Stimulated activated CD4-positive, alpha-beta T cell treated with anti-CD3 and anti-CD28 coated beads, Interleukin-2, amount 100 ng/mL, for 48 hours (primary cell): ENCODE data around the gene MYO3A.
"Not testable (repeated sequence)": the region's sequence is repeated elsewhere in the genome, so short reads cannot be mapped to it uniquely, and the experiment has no call there.

ENCODE experiments used
- DNase-seq, 2 donors: peaks; one replicate each; pipeline ENCODE4 v3.0.0-alpha.2; 2020

Gene MYO3A

DNA sequence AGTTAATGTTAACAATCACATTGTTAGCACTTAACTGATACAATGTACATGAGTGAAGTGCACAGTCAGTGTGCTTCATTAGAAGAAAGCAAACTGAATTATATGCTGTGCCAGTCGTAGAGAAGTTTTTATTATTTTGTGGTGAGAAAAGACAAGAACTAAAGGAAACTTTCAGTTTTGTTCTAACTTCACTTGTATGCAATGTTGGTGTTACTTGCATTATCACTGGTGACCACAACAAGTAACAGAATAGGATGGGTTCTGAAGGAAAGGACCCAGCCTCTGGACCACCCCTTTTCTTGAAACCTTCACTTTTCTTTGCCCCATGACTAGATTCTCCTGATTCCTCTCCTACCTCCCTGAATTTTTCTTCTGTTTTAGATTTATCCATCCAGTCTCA is 159.2 kb downstream of the MYO3A start:
- DNase-seq = no peak

DNA sequence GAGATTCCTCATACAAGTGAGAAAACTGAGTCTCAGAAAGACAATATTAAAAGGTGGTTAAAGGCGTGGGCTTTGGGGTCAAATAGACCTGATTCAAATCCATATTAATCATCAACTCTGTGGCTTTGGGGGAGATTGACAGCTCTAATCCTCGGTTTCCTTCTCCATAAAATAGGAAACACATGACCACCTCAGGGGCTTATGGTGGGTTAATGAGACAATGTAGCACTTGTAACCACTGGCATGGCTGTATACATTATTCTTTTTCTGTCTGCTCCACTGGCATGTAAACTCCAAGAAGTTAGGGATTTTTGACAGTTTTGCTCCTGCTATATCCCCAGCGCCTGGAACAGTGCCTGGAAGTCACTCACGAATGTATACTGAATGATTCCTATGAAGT is 161.8 kb downstream of the MYO3A start:
- DNase-seq = no peak

DNA sequence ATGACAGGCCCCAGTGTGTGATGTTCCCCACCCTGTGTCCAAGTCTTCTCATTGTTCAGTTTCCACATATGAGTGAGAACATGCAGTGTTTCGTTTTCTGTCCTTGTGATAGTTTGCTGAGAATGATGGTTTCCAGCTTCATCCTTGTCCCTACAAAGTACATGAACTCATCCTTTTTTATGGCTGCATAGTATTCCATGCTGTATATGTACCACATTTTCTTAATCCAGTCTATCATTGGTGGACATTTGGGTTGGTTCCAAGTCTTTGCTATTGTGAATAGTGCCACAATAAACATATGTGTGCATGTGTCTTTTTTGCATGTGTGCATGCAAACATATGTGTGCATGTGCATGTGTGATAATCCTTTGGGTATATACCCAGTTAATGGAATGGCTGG is 163.5 kb downstream of the MYO3A start:
- DNase-seq = not testable (repeated sequence)

DNA sequence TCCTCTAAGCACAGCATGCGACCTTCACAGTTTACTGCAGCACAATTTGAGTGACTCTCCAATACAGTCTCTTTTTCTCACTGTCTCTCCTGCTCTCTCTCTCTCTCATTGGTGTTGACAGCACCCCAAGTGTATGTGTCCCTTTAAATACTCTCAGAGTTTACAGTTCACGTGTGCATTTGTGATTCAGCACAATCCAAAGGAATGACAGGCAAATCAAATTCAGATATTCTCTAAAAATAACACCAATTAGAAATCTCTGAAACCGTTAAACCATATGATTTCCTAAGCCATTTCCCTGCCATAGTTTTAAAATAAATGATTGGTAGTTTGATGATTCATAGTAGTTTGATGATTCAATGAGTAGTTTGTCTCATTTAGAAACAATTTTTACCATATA is 178.5 kb downstream of the MYO3A start:
- no peak for DNase-seq

DNA sequence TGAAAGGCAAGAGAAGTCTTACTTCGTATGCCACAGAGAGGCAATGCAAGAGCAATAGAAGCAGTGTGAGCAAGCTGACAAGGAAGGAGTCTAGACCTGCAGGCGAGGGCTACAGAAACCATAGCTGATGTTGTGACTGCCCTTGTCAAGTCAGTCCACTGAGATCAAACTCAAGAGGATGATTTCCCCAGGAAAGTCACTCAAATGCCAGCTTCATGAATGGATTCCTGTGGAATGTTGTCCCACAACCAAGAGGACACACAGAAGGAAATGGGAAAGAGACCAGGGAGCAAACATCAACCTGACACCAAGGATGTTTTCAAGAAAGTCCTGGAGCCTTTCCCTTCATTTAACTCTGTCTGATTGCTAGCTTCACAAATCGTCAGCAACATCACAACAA is 204.6 kb downstream of the MYO3A start:
- no peak for DNase-seq

DNA sequence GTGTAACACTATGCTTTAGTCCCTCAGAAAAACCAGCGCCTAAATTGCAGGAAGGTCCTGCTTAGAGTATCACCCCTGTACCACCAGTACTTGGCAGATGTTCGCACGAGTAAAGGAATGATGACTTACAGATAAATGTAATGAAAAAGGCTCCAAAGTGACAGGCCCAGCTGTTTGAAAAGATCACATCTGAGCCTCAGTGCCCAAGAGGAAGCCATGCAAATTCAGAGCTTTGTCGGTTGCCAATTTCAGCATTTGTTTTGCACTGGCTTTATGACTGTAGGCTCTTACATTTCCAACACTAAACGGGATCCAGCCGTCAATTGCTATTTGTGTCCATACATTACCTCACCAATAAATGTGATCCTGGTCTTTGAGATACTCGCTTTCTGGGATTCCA is 222.0 kb downstream of the MYO3A start:
- no peak for DNase-seq

DNA sequence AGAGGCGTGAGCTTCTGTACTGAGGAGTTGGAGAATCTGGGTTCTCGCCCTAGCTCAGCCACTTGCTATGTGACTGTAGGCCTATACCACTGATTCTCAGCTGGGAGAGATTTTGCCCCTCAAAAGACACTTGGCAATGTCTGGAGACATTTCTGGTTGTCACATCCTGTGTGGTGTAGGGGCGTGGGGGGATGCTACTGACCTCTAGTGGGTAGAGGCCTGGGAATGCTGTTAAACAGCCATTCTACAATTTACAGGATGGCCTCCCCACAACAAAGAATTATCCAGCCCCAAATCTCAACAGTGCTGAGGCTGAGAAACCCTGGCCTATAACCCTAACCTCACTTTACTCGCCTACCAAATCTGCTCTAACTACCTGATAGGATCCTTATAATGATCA is 223.7 kb downstream of the MYO3A start:
- no peak for DNase-seq

DNA sequence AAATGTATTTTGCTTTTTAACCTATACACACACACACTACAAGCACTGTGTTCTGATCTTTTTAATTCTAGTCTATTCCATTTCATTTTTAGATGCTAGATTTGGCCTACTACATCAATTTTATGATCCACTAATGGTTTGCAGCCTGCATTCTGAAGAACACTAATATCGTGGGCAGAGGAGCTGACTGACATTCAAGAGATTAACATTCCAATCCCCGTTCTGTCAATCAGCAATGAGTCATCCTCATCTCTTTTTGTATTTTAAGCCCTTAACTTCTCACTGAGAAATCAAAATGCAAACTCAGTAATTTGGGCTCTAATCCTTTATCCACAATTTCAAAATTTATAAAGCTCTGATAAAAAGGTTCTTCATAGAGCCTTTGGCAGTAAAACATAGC is 235.4 kb downstream of the MYO3A start:
- DNase-seq = no peak

DNA sequence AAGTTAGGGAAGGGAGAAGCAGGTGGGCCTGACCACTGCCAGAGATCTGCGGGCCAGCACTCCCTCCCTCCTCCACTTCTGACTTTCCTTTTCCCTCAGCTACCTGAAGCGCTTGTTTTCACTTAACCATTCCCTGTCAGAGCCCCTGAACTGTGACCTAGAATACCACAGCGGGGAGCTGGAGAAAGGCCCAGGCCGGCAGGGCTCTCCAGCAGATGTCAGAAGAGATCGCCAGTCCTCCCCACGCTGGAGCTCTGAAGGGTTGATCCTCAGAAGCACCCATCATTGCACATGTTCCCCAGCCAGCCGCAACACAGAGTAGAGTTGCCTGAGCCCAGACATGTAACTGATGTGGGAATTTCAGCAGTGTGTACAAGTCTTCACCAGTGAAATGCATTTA is 238.1 kb downstream of the MYO3A start:
- DNase-seq = no peak

DNA sequence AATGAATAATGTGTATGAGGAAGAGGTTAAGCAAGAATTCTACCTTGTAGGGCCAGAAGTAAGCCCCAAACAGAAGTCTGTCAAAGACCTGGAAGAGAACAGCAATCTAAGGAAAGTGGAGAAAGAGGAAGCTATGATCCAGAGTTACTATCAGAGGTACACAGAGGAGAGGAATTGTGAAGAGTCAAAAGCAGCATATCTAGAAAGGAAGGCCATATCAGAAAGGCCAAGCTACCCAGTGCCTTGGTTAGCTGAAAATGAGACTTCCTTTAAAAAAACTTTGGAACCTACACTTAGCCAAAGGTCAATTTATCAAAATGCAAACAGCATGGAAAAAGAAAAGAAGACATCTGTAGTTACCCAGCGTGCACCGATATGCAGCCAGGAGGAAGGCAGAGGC is 239.8 kb downstream of the MYO3A start:
- no peak for DNase-seq

DNA sequence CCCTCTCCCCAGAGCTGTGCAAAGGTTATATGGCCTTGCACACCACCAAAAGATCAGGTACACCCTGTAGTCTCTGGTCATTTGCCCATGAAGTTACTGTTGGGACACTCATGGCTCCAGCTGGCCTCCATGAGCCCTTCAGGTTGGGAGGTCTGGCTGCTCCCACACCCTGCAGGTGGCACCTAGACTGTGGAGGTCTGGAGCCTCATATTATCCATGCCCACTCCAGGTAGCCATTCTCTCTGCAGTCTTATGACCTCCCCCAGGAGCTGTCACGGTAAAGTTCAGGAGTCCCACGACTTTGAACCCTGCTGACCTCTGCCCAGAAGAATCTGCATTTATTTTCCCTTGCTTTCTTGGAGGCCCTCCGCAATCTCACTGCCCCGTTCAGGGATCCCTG is 243.3 kb downstream of the MYO3A start:
- DNase-seq = no peak

DNA sequence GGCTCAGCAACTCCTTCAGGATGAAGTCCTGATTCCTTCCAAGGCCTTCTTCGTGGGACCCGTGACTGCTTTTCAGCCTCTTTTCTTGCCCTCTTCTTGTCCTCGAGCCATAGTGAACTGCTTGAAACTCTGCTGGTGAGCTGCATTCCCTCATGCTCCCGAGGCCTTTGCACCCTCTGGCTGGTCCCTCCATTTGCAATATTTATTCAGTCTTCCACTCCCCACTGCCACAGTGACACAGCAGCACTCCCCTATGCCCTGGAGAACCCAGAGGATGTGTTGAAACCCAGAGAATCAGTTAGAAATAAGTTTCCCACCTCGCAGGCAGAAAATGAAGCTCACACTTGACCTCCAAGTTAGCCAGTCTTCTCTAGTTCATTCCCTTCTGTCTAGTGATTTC is 260.2 kb downstream of the MYO3A start:
- DNase-seq = no peak

DNA sequence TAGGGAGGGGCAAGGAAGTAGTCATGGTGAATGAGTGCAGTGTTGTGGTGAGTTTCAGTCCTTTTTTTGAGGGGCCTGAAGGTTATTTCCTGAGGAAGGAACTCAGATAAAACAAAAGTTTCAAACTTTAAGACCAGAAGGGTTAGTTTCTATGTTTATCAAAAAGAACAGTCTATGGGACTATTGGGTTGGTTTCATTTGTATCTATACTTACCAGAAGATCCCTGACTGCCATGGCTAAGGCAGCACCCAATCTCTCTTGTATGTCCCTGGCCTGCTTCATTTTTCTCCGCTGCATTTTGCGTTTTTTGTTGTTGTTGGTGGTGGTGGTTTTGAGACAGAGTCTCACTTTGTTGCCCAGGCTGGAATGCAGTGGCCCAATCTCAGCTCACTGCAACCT is 263.2 kb downstream of the MYO3A start:
- no peak for DNase-seq

DNA sequence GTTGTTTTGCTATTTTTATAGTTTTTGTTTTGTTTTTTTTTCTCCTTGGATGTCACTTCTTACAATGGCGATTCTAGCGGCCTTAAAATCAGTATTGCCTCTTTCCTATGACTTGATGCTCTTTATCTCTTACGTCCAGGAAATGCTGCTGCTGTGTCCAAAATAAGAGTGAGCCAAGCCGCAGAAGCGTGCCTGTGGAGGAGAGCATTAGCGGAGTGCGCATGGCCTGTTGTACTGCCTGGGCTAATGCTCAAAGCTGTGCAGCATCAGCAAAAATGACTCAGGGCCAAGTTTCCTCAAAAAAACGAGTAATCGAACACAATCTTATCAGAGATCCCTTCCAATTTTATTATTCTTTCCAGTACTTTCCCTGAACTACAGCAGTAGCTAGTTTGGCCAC is 264.1 kb downstream of the MYO3A start:
- no peak for DNase-seq

DNA sequence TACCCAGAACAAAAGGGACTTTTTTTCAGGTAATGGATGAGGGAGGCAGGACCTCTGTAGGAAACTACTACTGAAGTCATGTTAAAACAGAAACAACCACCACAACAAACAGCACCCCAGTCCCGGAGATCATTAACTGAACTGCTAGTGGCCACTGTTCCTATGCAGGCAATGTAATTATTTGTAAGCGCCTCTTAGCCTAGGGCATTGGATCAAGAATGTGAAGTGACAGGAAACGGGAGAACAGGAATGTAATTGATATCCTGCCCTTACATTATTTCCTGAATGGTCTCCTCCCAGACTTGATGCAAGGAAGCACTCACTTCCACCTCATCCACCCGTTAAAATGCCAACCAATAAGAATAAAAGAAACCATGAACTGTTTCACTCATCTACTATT is 265.8 kb downstream of the MYO3A start:
- DNase-seq = no peak

DNA sequence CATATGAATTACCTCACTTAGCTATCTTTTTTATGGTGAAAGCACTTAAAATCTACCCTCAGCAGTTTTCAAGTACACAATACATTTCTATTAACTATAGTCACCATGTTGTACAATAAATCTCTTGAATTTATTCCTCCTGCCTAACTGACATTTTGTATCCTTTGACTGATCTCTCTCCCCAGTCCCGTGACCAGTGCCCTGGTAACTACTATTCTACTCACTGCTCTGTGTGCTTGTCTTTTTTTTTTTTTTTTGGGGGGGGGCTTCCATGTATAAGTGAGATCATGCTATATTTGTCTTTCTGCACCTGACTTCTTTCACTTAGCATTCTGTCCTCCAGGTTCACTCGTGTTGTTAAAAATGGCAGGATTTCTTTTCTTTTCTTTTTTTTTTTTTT is 271.2 kb downstream of the MYO3A start:
- DNase-seq = no peak

DNA sequence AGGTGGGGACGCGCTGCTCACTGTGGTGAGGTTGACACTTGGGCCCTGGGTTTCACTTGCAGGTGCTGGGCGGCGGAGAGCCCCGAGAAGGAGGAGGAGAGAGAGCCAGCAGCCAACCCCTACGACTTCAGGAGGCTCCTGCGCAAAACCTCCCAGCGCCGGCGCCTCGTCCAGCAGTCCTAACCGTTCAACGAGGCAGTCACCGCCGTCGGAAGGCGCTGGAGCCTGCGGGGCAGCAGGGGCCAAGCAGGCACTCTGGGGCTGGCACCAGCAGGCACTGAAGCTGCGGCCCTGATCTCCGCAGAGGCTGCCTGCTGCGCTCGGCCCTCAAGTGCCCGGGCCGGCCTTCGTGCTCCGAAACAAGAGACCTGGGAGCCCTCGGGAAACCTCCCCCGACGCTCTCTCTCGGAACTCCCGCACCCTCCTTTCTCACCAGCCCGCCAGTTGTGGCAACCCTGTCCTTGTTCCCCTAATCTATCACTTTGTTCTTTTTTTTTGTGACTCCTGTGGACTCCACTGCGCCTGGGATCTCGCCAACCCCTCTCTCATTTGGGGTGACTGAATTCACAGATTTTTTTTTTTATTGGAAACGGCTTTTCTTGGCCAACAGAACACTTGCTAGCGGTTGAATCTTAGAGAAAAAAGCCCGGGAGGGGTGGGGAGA is 277.9 kb downstream of the MYO3A start:
- DNase-seq = no peak

DNA sequence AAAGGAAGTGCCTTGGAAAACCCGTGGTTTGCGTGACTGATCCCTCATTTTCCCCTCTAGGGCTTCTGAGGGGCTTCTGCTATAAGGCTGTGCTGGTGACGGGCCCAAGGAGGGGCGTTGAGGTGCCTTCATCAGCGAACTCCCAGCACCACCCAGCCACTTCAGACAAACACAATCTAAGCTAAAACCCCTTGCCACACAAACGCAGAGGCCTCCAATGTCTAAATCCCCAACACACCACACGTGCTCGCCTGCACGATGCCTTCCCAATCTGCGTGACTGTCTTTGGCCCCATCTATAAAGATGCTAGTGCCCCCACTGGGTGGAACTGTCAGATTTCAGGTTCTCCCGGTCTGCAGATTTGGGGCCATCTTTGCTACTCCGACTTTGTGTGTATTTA is 278.5 kb downstream of the MYO3A start:
- no peak for DNase-seq

DNA sequence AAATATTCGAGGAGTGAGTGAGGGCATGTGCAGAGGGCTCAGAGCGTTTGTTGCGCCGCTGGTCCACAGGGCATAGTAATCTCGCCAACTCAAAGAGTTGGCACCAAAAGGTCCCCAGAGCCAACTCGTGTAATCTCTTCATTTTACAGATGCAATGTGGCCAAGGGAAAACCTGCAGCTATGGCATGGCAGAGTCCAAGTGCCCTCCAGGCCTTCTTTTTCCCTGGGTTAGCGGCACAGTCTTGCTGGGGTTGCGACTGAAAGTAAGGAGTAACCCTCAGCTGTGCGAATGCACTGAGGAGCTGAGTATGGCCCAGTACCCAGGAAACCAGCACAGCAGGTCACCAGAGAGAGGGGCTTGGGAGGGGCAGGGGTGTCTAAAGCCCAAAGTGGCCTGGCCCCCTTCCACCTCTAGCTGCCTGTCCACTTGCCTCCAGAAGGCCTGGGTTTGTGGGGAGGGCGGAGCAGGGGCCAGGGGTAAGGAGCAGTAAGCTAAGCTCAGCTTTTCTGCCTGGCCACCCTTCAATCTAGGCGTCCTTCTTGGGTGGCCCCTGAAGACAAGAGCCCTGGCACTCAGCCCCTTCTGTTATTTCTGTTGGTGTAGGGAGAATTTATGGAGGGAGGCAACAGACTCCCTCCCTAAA is 279.2 kb downstream of the MYO3A start:
- DNase-seq = no peak

DNA sequence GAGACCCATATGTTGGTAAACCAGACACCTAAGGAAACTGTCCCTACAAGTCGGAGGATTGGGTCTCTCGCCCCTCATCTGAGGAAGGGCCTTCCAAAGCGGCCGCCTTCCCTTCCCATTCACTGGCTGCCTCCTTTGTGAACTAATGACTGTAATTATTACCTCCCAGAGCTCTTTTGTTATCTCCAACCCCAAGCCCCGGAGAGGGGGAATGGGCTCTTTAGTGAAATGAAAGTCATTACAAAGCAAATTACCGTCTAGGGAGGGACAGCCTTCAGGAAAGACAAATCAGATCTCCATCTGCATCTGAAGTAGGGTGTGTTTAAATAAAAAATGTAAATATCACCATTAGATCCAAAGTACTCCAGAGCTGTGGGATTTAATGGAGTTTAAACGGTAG is 280.0 kb downstream of the MYO3A start:
- DNase-seq = no peak

DNA sequence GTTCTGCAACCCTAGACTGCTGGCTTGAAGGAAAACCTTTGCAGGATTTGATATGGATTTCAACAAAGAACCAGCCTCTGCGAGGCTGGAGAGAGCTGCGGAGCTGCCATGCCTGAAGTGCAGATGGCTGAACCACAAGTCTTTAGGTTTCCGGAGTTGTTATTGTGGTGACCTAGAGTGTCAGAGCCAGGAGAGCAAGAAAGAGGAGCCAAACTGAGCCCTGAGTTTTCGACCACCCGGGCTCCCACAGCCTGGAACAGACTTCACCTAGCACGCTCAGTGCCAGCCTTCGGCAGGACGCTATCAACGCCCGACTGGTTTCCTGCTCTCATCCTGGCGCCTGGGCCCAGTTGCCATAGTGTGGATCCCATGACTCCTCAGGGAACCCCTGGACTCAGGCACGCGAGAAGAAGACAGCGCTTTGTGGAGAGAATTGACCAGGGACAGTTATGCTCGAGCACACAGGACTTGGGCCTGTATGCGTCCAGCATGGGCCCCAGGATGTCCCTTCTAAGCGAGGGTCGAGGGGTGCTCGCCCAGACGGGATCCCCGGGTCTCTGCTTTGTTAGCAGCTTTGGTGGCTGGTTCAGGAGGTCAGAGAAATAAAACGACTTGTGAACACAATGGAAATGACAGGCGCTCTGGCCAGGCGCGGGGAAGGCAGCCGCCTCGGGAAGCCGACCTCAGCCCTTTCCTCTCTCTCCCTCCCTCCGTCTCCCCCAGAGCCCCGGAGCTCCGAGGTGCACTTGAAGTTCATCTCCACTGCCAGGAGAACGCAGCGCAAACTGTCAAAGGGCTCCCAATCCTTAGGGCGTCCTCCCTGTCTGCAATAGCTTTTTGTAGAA is 280.7 kb downstream of the MYO3A start:
- DNase-seq = no peak

DNA sequence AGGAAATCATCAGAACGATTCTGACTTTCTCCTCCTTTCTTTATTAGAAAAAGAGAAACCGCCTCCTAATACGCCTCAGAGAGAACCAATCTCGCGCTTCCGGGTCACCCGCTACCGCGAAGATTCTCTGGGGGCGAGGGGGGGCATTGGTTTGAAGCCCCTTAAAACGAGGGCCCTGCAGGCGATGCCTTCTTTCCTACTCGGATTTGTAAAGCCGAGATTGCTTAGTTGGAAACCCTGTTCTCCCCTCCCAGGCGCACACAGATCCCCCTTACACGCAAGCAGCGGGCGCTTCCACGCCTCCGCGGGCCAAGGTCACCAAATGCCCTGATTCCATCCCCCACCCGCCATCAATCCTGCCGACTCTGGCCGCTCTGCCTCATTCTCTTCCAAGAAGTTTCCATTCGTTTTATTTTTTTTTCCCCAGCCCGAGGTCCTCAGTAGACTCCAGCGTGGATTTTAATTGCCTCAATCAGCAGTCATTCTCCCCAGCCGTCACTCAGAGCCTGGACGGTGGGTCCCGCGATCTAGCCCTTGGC is 281.4 kb downstream of the MYO3A start:
- DNase-seq = no peak

DNA sequence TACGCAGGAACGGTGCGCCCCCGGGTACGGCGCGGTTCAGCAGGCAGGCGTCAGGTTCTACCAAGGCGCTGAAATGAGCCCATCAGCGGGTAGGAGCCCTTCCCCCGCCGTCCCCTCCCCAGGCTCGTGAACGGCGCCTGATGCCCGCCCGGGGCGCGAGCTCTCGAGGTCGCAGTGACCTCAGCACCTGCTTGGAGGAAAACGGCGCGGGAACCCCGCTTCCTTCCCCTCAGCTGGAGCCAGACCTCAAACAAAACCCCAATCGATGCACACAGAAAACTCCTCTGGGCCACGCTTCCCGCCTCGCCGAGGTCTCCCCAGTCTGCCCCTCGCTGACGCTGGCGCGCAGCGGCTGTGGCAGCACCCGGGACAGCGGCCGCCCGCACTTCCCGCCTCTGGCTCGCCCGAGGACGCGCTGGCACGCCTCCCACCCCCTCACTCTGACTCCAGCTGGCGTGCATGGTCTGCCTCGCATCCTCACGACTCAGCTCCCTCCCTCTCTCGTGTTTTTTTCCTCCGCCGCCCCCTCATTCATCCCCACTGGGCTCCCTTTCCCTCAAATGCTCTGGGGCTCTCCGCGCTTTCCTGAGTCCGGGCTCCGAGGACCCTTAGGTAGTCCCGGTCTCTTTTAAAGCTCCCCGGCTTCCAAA is 282.0 kb downstream of the MYO3A start:
- DNase-seq = peak in 1 of 2 donors; percentile 40
